ENCODE results near the gene ABCA3.
A peak's percentile ranks its signal among the peaks of the same experiment; 100 is the strongest.

Gene ABCA3

GRCh38 chr16:2361129-2361528 is 20.6 kb upstream of the ABCA3 start:
- no peak overlapping the region for H3K4me3 ChIP-seq
- TF ChIP-seq Cebpa-rat (IDR thresholded peaks at IDR 0.05), result no peak
- H3K4me2 ChIP-seq, result no peak overlapping the region

GRCh38 chr16:2359919-2360318 is 19.4 kb upstream of the ABCA3 start:
- no peak overlapping the region for H3K4me2 ChIP-seq
- no peaks in the 10 kb centered on the region; a peak in 1 of 22 replicates for H3K36me3 ChIP-seq
- H4K20me1 ChIP-seq, result no peaks in the 10 kb centered on the region
- H3K9me3 ChIP-seq (replicated peaks in 1 of 11), result peaks cover 0 to 19% (median 16%) of the 10 kb centered on the region in 11 experiments; a peak in 20 of 22 replicates
- H3K4me1 ChIP-seq, result peaks cover 0 to 14% (median 0%) of the 10 kb centered on the region in 10 experiments; a peak in 3 of 20 replicates
- no peak overlapping the region for H3K27ac ChIP-seq
- H3K9ac ChIP-seq, result no peak overlapping the region
- no peaks in the 10 kb centered on the region; a peak in 1 of 22 replicates for H3K27me3 ChIP-seq
- H3K4me3 ChIP-seq, result no peak overlapping the region
- no peak for TF ChIP-seq Cebpa-rat (IDR thresholded peaks at IDR 0.05)

More at GRCh38 chr16:2361129-2361528, 20.6 kb upstream of the ABCA3 start:
- no peaks in the 10 kb centered on the region; a peak in 1 of 22 replicates for H3K27me3 ChIP-seq
- H3K27ac ChIP-seq, result no peak overlapping the region
- no peak overlapping the region for H3K9ac ChIP-seq
- H4K20me1 ChIP-seq, result no peaks in the 10 kb centered on the region
- H3K4me1 ChIP-seq, result peaks cover 0 to 14% (median 0%) of the 10 kb centered on the region in 10 experiments; a peak in 3 of 20 replicates
- H3K36me3 ChIP-seq, result no peaks in the 10 kb centered on the region; a peak in 1 of 22 replicates
- H3K9me3 ChIP-seq (replicated peaks in 1 of 11), result peaks cover 0 to 18% (median 15%) of the 10 kb centered on the region in 11 experiments; a peak in 20 of 22 replicates

- no peaks in the 10 kb centered on the region; a peak in 1 of 22 replicates for H3K36me3 ChIP-seq
- no peak overlapping the region for H3K9ac ChIP-seq
- H3K4me2 ChIP-seq, result 0 out of 22 replicates have a peak overlapping the region, but pooled peaks of 1 of the 11 experiments have one; percentile 0
- H3K4me1 ChIP-seq, result peaks cover 0 to 14% (median 0%) of the 10 kb centered on the region in 10 experiments; a peak in 3 of 20 replicates
- H3K9me3 ChIP-seq (replicated peaks in 1 of 11), result peaks cover 0 to 19% (median 16%) of the 10 kb centered on the region in 11 experiments; a peak in 20 of 22 replicates
- no peaks in the 10 kb centered on the region; a peak in 1 of 22 replicates for H3K27me3 ChIP-seq
- no peak overlapping the region for H3K27ac ChIP-seq
- no peak overlapping the region for H3K4me3 ChIP-seq
- H4K20me1 ChIP-seq, result no peaks in the 10 kb centered on the region
- no peak for TF ChIP-seq Cebpa-rat (IDR thresholded peaks at IDR 0.05)
Observed at GRCh38 chr16:2358811-2359210, 18.3 kb upstream of the ABCA3 start.

- Histone ChIP-seq H3K27ac (no peak overlapping the region), H3K9ac (no peak overlapping the region), H3K27me3 (no peaks in the 10 kb centered on the region; a peak in 1 of 22 replicates), H3K9me3 (replicated peaks in 1 of 11) (peaks cover 0 to 19% (median 16%) of the 10 kb centered on the region in 11 experiments; a peak in 20 of 22 replicates), H3K4me1 (peaks cover 0 to 14% (median 0%) of the 10 kb centered on the region in 10 experiments; a peak in 3 of 20 replicates), H3K36me3 (no peaks in the 10 kb centered on the region; a peak in 1 of 22 replicates), H3K4me2 (no peak overlapping the region), H3K4me3 (no peak overlapping the region; a peak in 1 of 20 replicates), H4K20me1 (no peaks in the 10 kb centered on the region)
- TF ChIP-seq Cebpa-rat (IDR thresholded peaks at IDR 0.05), result no peak
Observed at GRCh38 chr16:2357331-2357730, 16.8 kb upstream of the ABCA3 start.

GRCh38 chr16:2350500-2350899 is 10.0 kb upstream of the ABCA3 start:
- TF ChIP-seq Cebpa-rat (IDR thresholded peaks at IDR 0.05), result no peak

GRCh38 chr16:2343211-2343610 is 2.7 kb upstream of the ABCA3 start:
- peaks cover 8 to 14% (median 11%) of the 10 kb centered on the region in 10 experiments; a peak in 18 of 20 replicates for H3K4me1 ChIP-seq
- H3K4me3 ChIP-seq, result no peak overlapping the region
- TF ChIP-seq Cebpa-rat (IDR thresholded peaks at IDR 0.05), result no peak
- peaks cover 0 to 5% (median 0%) of the 10 kb centered on the region in 11 experiments; a peak in 2 of 22 replicates for H4K20me1 ChIP-seq
- H3K9ac ChIP-seq, result no peak overlapping the region; a peak in 1 of 22 replicates
- H3K27me3 ChIP-seq, result peaks cover 29 to 46% (median 39%) of the 10 kb centered on the region in 11 experiments
- no peak overlapping the region for H3K4me2 ChIP-seq
- H3K36me3 ChIP-seq, result no peaks in the 10 kb centered on the region
- no peaks in the 10 kb centered on the region for H3K9me3 ChIP-seq (replicated peaks in 1 of 11)
- no peak overlapping the region for H3K27ac ChIP-seq

More at GRCh38 chr16:2350500-2350899, 10.0 kb upstream of the ABCA3 start:
- Histone ChIP-seq H3K36me3 (no peaks in the 10 kb centered on the region), H3K27ac (no peak overlapping the region), H3K9me3 (replicated peaks in 1 of 11) (no peaks in the 10 kb centered on the region), H3K4me1 (no peaks in the 10 kb centered on the region), H3K4me2 (no peak overlapping the region), H4K20me1 (no peaks in the 10 kb centered on the region), H3K4me3 (no peak overlapping the region), H3K9ac (no peak overlapping the region), H3K27me3 (no peaks in the 10 kb centered on the region)

GRCh38 chr16:2341456-2342447 is 1.2 kb upstream of the ABCA3 start:
- Histone ChIP-seq H3K4me3 (no peak overlapping the region), H3K9ac (no peak overlapping the region), H3K27me3 (peaks cover 29 to 46% (median 39%) of the 10 kb centered on the region in 11 experiments), H3K4me2 (no peak overlapping the region), H3K36me3 (no peaks in the 10 kb centered on the region), H3K4me1 (peaks cover 8 to 14% (median 11%) of the 10 kb centered on the region in 10 experiments; a peak in 18 of 20 replicates), H3K27ac (no peak overlapping the region), H4K20me1 (peaks cover 0 to 8% (median 0%) of the 10 kb centered on the region in 11 experiments; a peak in 2 of 22 replicates), H3K9me3 (replicated peaks in 1 of 11) (no peaks in the 10 kb centered on the region)
- TF ChIP-seq Cebpa-rat (IDR thresholded peaks at IDR 0.05), result no peak

- H3K36me3 ChIP-seq, result no peaks in the 10 kb centered on the region
- peaks cover 8 to 21% (median 11%) of the 10 kb centered on the region in 10 experiments; a peak in 18 of 20 replicates for H3K4me1 ChIP-seq
- H3K27ac ChIP-seq, result peak overlapping the region in 7 of 11 experiments; percentile 7 to 21 (median 11); a peak in 4 of 22 replicates
- H3K9me3 ChIP-seq (replicated peaks in 1 of 11), result no peaks in the 10 kb centered on the region
- peak overlapping the region; percentile 92 to 100 (median 99) for H3K4me2 ChIP-seq
- H3K4me3 ChIP-seq, result peak overlapping the region; percentile 67 to 84 (median 80)
- H3K9ac ChIP-seq, result peak overlapping the region; percentile 59 to 80 (median 74)
- peaks cover 0 to 8% (median 0%) of the 10 kb centered on the region in 11 experiments; a peak in 2 of 22 replicates for H4K20me1 ChIP-seq
- TF ChIP-seq Cebpa-rat (IDR thresholded peaks at IDR 0.05), result no peak
- H3K27me3 ChIP-seq, result peaks cover 29 to 46% (median 39%) of the 10 kb centered on the region in 11 experiments
Observed at GRCh38 chr16:2339521-2340484, 725 bp downstream of the ABCA3 start.
